T-helper 22 cell (primary cell): ENCODE data around the gene ZC3H18.
"Not testable (repeated sequence)": the region's sequence is repeated elsewhere in the genome, so short reads cannot be mapped to it uniquely, and the experiment has no call there.

ENCODE experiments used
- DNase-seq: peaks from one replicate; pipeline ENCODE4 v3.0.0-alpha.2; 2020; ENCODE audit warnings: low read depth

The ZC3H18 gene

GRCh38 chr16:88605186-88606147, 35.3 kb downstream of the ZC3H18 start:
- DNase-seq = no peak

DNA sequence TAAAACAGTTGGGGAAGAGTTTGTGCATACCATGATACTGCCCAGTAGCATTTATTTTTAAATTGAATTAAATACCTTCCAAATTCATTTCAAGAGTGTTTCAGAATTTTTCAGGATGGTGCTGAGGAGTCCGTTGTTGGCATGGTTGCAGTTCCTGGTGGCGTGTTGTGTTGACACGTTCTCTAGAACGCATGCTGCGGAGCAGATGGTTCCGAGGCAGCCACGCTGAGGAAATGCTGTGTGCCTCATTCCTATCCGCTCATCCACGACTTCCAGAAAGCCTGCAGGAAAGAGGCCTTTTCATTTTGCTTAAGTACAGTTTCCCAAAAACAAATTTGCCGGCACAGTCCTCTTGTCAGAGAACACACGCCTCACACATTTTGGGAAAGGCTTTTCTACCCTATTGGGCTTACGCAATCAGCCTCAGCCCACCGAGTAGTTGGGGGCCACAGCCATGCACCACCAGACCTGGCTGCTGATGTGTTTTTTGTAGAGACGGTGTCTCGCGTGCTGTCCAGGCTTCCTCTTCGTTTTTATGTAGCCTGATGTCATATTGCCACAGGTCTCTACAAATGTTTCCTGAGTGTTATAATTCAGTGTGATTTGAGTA, 36.0 kb downstream of the ZC3H18 start:
- DNase-seq = no peak

- DNase-seq = no peak
Measured at GRCh38 chr16:88608076-88608475, 37.9 kb downstream of the ZC3H18 start.

GRCh38 chr16:88609426-88609825, 39.2 kb downstream of the ZC3H18 start:
- DNase-seq = not testable (repeated sequence)

DNA sequence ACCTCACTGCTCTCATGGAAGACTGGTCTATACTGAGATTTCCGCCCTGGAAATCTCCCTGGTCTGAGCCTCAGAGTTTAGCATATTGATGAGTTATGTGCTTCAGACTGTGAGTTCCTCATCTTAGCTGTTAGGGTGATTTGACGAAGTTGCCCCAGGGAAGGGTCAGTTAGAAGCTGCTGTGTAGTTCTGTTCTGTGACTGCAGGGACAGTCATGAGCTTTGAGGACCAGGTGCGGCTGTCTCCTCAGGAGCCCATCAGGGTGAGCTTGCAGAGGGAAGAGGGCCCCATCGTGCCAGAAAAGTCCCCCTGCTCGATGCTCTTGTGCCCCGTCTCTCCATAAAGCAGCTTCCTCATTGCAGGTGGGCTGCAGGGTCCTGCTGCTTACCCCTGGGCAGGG, 39.9 kb downstream of the ZC3H18 start:
- DNase-seq = no peak

- no peak for DNase-seq
Measured at GRCh38 chr16:88610909-88611812, 41.0 kb downstream of the ZC3H18 start.

- DNase-seq = no peak
Measured at GRCh38 chr16:88613293-88613692, 43.1 kb downstream of the ZC3H18 start.

DNA sequence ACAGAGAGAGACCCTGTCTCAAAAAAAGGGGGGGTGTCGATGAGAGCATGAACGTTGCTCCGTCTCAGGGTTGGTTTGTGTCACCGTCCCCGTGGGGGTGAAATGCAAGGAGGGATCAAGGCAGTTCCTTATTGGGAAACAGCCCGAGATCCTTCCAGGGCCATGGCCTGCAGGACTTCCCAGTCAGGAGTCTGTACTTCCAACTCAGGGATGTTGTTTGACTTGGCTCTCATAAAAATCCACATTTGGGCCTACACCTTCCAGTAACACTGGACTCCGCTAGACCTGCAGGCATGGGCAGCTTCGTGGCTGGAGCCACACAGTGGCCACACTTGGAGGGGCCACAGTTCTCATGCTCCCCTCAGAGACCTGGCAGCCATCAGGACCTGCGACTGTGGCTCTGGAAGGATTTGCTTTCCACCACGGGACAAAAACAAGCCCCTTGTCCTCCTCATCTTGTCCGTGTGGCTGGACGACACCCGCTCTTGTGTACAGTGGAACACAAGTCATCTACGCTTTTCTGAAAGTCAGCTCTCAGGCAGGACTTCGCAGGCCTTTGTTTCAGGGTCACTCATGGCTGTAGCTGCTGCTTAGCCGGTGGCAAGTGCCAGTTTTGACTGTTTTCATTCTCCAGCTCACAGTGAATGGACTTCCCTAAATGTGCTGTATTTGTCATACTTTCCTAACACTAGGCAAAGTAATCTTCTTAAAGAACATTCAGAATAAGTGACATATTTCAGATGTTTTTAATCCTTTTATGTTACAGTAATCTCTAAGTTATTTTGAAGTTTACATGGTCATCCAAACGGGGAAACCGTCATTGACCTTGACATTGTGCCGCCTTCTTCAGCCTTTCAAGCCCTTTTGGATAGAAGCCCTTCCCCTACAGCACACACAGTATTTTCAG, 44.0 kb downstream of the ZC3H18 start:
- no peak for DNase-seq

DNA sequence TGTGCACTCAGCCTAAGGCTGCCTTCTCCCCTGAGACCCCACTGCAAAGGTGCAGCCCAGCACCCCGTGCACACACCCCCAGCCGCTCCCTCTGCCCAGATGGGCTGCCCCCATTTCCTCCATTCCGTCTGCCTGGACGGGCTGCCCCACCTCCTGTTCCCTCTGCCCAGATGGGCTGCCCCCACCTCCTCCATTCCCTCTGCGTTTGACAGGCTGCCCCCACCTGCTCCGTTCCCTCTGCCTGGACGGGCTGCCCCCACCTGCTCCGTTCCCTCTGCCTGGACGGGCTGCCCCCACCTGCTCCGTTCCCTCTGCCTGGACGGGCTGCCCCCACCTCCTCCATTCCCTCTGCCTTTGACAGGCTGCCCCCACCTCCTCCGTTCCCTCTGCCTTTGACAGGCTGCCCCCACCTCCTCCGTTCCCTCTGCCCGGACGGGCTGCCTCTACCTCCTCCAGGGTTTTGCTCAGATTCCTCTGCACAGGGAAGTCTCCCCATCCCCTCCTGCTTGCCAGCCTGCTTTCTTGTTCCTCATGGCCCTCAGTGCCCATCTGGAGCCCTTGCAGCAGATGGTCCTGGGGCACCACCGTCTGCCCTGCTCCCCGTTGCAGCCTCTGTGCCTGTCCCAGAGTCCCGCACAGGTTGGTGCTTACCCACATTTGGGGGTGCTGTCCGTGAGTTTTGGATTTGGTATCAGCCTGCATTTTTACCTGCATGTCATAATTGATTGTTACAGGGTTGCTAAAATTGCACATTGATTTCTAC, 44.8 kb downstream of the ZC3H18 start:
- DNase-seq = no peak

DNA sequence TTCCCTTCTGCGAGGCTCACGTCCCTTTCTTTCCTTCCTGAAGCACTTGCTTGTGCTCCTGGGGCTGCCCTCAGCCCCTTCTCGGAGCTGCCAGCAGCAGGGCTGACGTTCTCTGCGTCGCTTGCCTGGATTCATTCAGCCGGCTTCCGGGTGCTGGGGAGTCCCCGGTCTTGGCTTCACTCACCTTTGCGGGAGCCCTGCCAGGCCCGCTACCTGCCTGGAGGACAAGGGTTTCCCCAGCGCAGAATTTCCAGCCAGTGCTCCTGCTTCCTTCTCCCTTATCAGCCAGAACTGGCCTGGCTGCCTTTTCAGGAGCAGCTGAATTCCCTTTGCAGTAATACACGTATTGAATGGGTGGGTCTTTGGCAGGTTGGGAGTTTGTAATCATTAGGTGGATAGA, 46.1 kb downstream of the ZC3H18 start:
- no peak for DNase-seq

DNA sequence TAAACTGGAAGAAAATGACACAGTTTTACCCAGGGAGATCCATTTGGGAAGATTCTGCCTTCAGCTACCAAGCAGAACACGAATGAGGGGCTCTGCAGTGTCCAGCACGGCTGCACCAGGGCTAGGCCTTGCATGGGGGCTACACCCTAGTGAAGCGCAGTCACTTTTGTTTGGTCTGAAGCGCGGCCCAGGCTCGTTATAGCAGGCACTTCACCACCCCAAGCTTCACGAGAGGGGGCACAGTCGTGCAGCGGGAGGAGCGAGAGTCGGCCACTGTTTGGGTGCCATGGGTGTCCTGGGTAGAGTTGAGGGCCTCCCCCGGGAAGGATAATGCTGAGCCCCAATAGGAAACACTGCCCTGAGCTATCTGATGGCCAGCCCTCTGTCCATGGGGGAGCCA, 46.5 kb downstream of the ZC3H18 start:
- DNase-seq = no peak

DNA sequence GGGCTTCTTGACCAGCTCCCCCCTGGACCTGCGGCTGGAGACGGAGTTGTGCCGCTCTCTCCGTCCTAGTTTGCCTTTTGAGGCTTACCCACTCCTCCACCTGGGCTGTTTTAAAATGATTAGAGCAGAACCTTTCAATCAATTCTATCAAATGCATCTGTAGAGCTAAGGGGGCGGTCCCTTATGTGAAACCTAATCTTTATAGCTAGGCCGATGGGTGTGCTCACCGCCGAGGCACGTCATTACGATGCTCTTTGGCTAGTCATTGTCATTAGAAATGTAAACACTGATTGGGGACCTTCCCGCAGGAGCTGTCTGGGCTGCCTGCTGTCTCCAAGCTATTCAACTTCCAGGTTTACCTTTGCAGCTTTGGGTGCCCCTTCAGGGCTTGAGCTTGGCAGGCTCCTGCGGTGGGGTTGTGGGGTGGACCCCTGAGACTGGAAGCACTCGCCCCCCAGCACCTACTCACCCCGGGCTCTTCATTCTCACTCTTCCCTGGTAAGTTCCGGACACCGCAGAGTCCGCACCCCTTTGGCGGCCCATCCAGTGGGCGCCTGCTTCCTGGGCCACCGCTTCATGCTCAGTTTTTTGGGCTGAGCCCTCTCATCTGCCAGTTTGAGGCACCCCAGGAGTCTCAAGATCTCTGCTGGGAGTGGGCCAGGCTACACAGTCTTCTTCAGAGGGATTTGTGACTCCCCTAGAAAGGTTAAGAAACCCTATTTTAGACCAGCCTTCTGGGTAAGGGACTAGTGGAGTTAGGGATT, 47.2 kb downstream of the ZC3H18 start:
- no peak for DNase-seq

GRCh38 chr16:88618182-88618955, 48.2 kb downstream of the ZC3H18 start:
- no peak for DNase-seq

DNA sequence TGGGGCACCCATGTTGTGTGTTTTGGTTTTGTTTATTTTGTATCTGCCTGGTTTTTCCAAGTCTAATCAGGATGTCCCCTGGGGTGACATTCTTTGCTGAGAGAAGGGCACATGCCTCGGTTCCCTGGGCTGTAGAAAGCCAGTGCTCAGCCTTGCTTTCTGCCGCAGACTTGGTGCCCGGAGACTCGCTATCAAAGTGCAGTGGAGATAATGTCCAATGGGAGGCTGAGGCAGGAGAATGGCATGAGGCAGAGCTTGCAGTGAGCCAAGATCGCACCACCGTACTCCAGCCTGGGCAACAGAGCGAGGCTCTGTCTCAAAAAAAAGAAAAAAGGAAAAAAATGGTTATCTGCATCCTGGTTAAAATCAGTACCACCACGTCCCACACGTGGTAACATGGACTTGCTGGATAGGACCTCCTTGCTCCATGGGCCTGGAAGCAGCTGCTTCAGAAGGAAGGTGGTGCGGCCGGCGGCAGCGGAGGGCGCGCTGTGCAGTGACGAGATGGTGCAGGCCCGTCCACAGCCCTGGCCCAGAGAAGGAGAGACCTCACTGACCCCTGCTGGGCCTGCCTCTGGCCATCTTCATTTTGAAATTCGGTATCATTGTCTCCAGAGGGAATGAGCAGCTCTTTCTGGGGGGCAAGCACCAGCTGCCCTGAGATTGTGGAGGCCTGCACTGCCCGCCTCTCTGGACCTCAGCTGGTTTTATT, 48.9 kb downstream of the ZC3H18 start:
- no peak for DNase-seq

DNA sequence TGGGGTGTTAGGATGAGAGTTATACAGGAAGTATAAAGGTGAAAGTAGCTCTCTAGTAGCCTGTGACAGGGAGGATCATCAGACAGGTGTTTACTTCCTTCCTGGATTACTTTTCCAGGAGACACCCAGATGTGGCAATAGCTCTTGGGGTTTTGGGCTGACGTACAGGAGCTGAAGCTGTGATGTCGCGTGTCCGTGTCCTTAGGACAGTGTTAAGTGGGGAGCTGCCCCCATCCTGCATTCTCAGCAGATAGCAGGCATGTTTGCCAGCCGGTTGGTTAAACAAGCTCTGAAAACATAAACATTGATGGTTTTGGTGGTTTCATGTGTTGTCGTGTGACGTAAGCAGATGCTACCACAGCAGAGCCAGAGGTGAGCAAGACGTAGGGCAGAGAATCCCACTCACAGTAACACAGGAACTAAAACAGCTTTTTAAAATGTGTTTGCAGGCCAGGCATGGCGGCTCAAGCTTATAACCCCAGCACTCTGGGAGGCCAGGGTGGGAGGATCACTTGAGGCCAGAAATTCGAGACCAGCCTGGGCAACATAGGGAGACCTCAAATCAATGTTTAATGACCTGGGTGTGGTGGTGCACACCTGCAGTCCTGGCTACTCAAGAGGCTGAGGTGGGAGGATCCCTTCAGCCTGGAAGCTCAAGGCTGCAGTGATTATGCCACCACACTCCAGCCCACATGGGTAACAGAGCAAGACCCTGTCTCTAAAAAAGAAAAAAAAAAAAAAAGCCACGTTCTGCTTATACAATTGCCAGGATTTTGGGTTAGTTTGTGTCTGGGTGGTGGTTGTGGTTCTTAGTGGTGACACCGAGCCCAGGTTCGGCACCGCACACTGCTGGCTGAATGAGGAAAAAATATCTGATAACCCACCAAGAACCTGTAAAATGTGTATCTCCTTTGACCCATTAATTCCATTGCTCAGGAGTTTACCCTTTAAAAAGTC, 49.9 kb downstream of the ZC3H18 start:
- DNase-seq = peak; percentile 89

- DNase-seq = no peak
Measured at GRCh38 chr16:88622125-88622524, 51.9 kb downstream of the ZC3H18 start.

GRCh38 chr16:88622866-88623265, 52.7 kb downstream of the ZC3H18 start:
- DNase-seq = no peak
